ACC112 (cell line): Measurements from ENCODE around the gene PTTG2.

Source experiments
- H2AFZ ChIP-seq: fragments of 200-600 bp; sonication (generic); one replicate; pipeline ENCODE4 v1.6.0; 2017; ENCODE audit warnings: antibody characterized with exemption, low read length; ENCODE audit not compliant: unreplicated experiment
- H3K27ac ChIP-seq: fragments of 200-600 bp; sonication (generic); 2 replicates; pipeline ENCODE4 v1.5.1; 2014; ENCODE audit warnings: low read depth, mild to moderate bottlenecking, antibody characterized with exemption, low read length, moderate library complexity
- H3K27me3 ChIP-seq: fragments of 200-600 bp; sonication (generic); 2 replicates; pipeline ENCODE4 v1.6.1; 2014; ENCODE audit warnings: mild to moderate bottlenecking, antibody characterized with exemption, low read length, moderate library complexity, mixed read lengths; ENCODE audit not compliant: insufficient read depth
- H3K36me3 ChIP-seq: fragments of 200-600 bp; sonication (generic); 2 replicates; pipeline ENCODE4 v1.6.1; 2016; ENCODE audit warnings: mild to moderate bottlenecking, antibody characterized with exemption, low read length, moderate library complexity, mixed read lengths; ENCODE audit not compliant: insufficient read depth
- H3K4me1 ChIP-seq: fragments of 200-600 bp; sonication (generic); one replicate; pipeline ENCODE4 v1.6.1; 2016; ENCODE audit warnings: low read length, mixed read lengths; ENCODE audit not compliant: insufficient read depth, unreplicated experiment, control insufficient read depth
- H3K4me3 ChIP-seq: fragments of 200-600 bp; sonication (generic); 2 replicates; pipeline ENCODE4 v1.5.1; 2014; ENCODE audit warnings: mild to moderate bottlenecking, low read depth, low read length
- H3K79me2 ChIP-seq: fragments of 200-600 bp; sonication (generic); one replicate; pipeline ENCODE4 v1.6.0; 2016; ENCODE audit warnings: low read length; ENCODE audit not compliant: control insufficient read depth, unreplicated experiment, insufficient read depth

Gene PTTG2

GRCh38 chr4:37976991-37977470 lies 16.8 kb downstream of the PTTG2 start:
- Histone ChIP-seq H3K4me3 (peak overlapping the region; percentile 93), H3K36me3 (no peaks in the 10 kb centered on the region), H3K27ac (peak overlapping the region; percentile 52; the same call in 1 of the 2 replicates), H3K4me1 (peaks cover 5% of the 10 kb centered on the region), H2AFZ (peak overlapping the region; percentile 90), H3K79me2 (peaks cover 24% of the 10 kb centered on the region), H3K27me3 (no peaks in the 10 kb centered on the region)

- Histone ChIP-seq H3K36me3 (no peaks in the 10 kb centered on the region), H2AFZ (peak overlapping the region; percentile 92), H3K4me3 (peak overlapping the region; percentile 93), H3K79me2 (peaks cover 28% of the 10 kb centered on the region), H3K27ac (peak overlapping the region; percentile 52; the same call in 1 of the 2 replicates), H3K27me3 (no peaks in the 10 kb centered on the region), H3K4me1 (peaks cover 7% of the 10 kb centered on the region)
Observed at GRCh38 chr4:37977471-37978247, 17.5 kb downstream of the PTTG2 start.

GRCh38 chr4:37978248-37978924 lies 18.2 kb downstream of the PTTG2 start:
- Histone ChIP-seq H3K27ac (0 out of 2 replicates have a peak overlapping the region, but pooled peaks have one; percentile 52), H3K4me1 (peaks cover 7% of the 10 kb centered on the region), H2AFZ (peak overlapping the region; percentile 92), H3K79me2 (peaks cover 34% of the 10 kb centered on the region), H3K36me3 (no peaks in the 10 kb centered on the region), H3K27me3 (no peaks in the 10 kb centered on the region), H3K4me3 (peak overlapping the region; percentile 93)

GRCh38 chr4:37980246-37980645 lies 20.0 kb downstream of the PTTG2 start:
- H3K27me3 ChIP-seq: no peaks in the 10 kb centered on the region
- peaks cover 17% of the 10 kb centered on the region for H3K4me1 ChIP-seq
- peaks cover 46% of the 10 kb centered on the region for H3K79me2 ChIP-seq
- H2AFZ ChIP-seq: no peak overlapping the region
- no peak overlapping the region for H3K4me3 ChIP-seq
- no peak overlapping the region for H3K27ac ChIP-seq
- H3K36me3 ChIP-seq: no peaks in the 10 kb centered on the region

- H3K27me3 ChIP-seq: no peaks in the 10 kb centered on the region
- H3K27ac ChIP-seq: no peak overlapping the region
- H3K36me3 ChIP-seq: no peaks in the 10 kb centered on the region
- H3K79me2 ChIP-seq: peaks cover 54% of the 10 kb centered on the region
- peaks cover 17% of the 10 kb centered on the region for H3K4me1 ChIP-seq
- no peak overlapping the region for H2AFZ ChIP-seq
- H3K4me3 ChIP-seq: no peak overlapping the region
Observed at GRCh38 chr4:37981425-37981824, 21.2 kb downstream of the PTTG2 start.

- Histone ChIP-seq H3K27ac (no peak overlapping the region), H3K4me3 (no peak overlapping the region)
Observed at GRCh38 chr4:37981844-37982720, 21.9 kb downstream of the PTTG2 start.

GRCh38 chr4:37982736-37983135 lies 22.5 kb downstream of the PTTG2 start:
- no peak overlapping the region for H3K4me3 ChIP-seq
- peaks cover 17% of the 10 kb centered on the region for H3K4me1 ChIP-seq
- H3K27ac ChIP-seq: no peak overlapping the region
- peaks cover 56% of the 10 kb centered on the region for H3K79me2 ChIP-seq
- no peak overlapping the region for H2AFZ ChIP-seq
- no peaks in the 10 kb centered on the region for H3K27me3 ChIP-seq
- no peaks in the 10 kb centered on the region for H3K36me3 ChIP-seq

More at GRCh38 chr4:37981844-37982720, 21.9 kb downstream of the PTTG2 start:
- no peak overlapping the region for H2AFZ ChIP-seq
- peaks cover 54% of the 10 kb centered on the region for H3K79me2 ChIP-seq
- H3K36me3 ChIP-seq: no peaks in the 10 kb centered on the region
- no peaks in the 10 kb centered on the region for H3K27me3 ChIP-seq
- H3K4me1 ChIP-seq: peaks cover 17% of the 10 kb centered on the region

GRCh38 chr4:37983951-37984350 lies 23.8 kb downstream of the PTTG2 start:
- Histone ChIP-seq H2AFZ (no peak overlapping the region), H3K36me3 (no peaks in the 10 kb centered on the region), H3K27me3 (no peaks in the 10 kb centered on the region), H3K4me1 (peaks cover 15% of the 10 kb centered on the region), H3K27ac (no peak overlapping the region), H3K4me3 (no peak overlapping the region), H3K79me2 (peaks cover 50% of the 10 kb centered on the region)

GRCh38 chr4:37985730-37986275 lies 25.6 kb downstream of the PTTG2 start:
- H3K4me3 ChIP-seq: no peak overlapping the region
- H3K79me2 ChIP-seq: peaks cover 45% of the 10 kb centered on the region
- no peaks in the 10 kb centered on the region for H3K27me3 ChIP-seq
- no peak overlapping the region for H3K27ac ChIP-seq
- H3K4me1 ChIP-seq: peaks cover 13% of the 10 kb centered on the region
- no peaks in the 10 kb centered on the region for H3K36me3 ChIP-seq
- no peak overlapping the region for H2AFZ ChIP-seq

GRCh38 chr4:37988670-37989069 lies 28.5 kb downstream of the PTTG2 start:
- no peaks in the 10 kb centered on the region for H3K27me3 ChIP-seq
- H3K36me3 ChIP-seq: no peaks in the 10 kb centered on the region
- peaks cover 29% of the 10 kb centered on the region for H3K79me2 ChIP-seq
- no peak overlapping the region for H3K4me3 ChIP-seq
- peaks cover 7% of the 10 kb centered on the region for H3K4me1 ChIP-seq
- H2AFZ ChIP-seq: no peak overlapping the region
- H3K27ac ChIP-seq: no peak overlapping the region
